ENCODE measurements around the gene SIDT2. TPM values are rescaled to one million over a fixed set of nuclear protein-coding genes. Genes with fewer than 3 reads are reported as not detected.
A peak's percentile ranks its signal among the peaks of the same experiment; 100 is the strongest.

The SIDT2 gene
- total RNA-seq, 1 experiment from 2014 or later, result 27.6 TPM

GRCh38 chr11:117232911-117233409 is 54.4 kb downstream of the SIDT2 start:
- Mint-ChIP-seq H3K27ac (peak overlapping the region; percentile 68), H3K9me3 (no peaks in the 10 kb centered on the region), H3K4me3 (peak overlapping the region; percentile 83), H3K36me3 (peaks cover 5% of the 10 kb centered on the region; the same call in 1 of the 2 replicates), H3K4me1 (peaks cover 25% of the 10 kb centered on the region), H3K27me3 (ENCODE audit: low read depth) (no peaks in the 10 kb centered on the region)
- ChIA-PET CTCF (interaction anchor here (0.6 to 2.9 kb wide), 8 partner anchors 11 to 490 kb away, joined by 3 to 36 read pairs (median 4); partner anchors contain the start of genes CEP164 and SIDT2), POLR2A (no interaction called here)
- peak; percentile 15 for ATAC-seq
- TF ChIP-seq RORB (CRISPR knock-in tag; IDR thresholded peaks at IDR 0.05) (no peak), HMGA2 (CRISPR knock-in tag; IDR thresholded peaks at IDR 0.05) (no peak), ELF4 (CRISPR knock-in tag; IDR thresholded peaks at IDR 0.05; ENCODE audit: low read depth) (no peak), ZNF423 (CRISPR knock-in tag; IDR thresholded peaks at IDR 0.05) (no peak), ZNF532 (CRISPR knock-in tag; IDR thresholded peaks at IDR 0.05; ENCODE audit: borderline replicate concordance) (no peak), FOXK1 (CRISPR knock-in tag; IDR thresholded peaks at IDR 0.05) (no peak)
- DNase-seq (ENCODE audit: low spot score), result peak; percentile 38

GRCh38 chr11:117238221-117238620 is 59.7 kb downstream of the SIDT2 start:
- ChIA-PET CTCF (no interaction called here), POLR2A (no interaction called here)
- DNase-seq (ENCODE audit: low spot score) (no peak), ATAC-seq (no peak)
- no peak for TF ChIP-seq ZNF121 (CRISPR knock-in tag; IDR thresholded peaks at IDR 0.05)
- TF ChIP-seq RELA (CRISPR knock-in tag; IDR thresholded peaks at IDR 0.05; ENCODE audit: borderline replicate concordance), result no peak
- no peak for TF ChIP-seq CDX4 (CRISPR knock-in tag; IDR thresholded peaks at IDR 0.05; ENCODE audit: borderline replicate concordance)
- no peak for TF ChIP-seq ETV6 (CRISPR knock-in tag; IDR thresholded peaks at IDR 0.05)
- TF ChIP-seq FOXP1 (CRISPR knock-in tag; IDR thresholded peaks at IDR 0.05; ENCODE audit: borderline replicate concordance), result no peak
- TF ChIP-seq AFF4 (CRISPR knock-in tag; IDR thresholded peaks at IDR 0.05; ENCODE audit: borderline replicate concordance), result no peak
- TF ChIP-seq E2F4 (CRISPR knock-in tag; IDR thresholded peaks at IDR 0.05; ENCODE audit: borderline replicate concordance, low read depth), result no peak
- no peak for TF ChIP-seq ZNF263 (CRISPR knock-in tag; IDR thresholded peaks at IDR 0.05; ENCODE audit: low read depth)
- no peak for TF ChIP-seq FOXJ3 (CRISPR knock-in tag; IDR thresholded peaks at IDR 0.05; ENCODE audit: borderline replicate concordance)
- no peak for TF ChIP-seq PRRX2 (CRISPR knock-in tag; IDR thresholded peaks at IDR 0.05)
- Mint-ChIP-seq H3K36me3 (peaks cover 30% of the 10 kb centered on the region), H3K4me1 (peaks cover 12% of the 10 kb centered on the region), H3K27ac (no peak overlapping the region), H3K4me3 (no peak overlapping the region), H3K9me3 (no peaks in the 10 kb centered on the region), H3K27me3 (ENCODE audit: low read depth) (no peaks in the 10 kb centered on the region)

Measured in WTC11 (cell line).